DND-41 (cell line): ENCODE measurements around the gene TULP4.

Source experiments
- ATAC-seq: fragments of 200-7000 bp; cut with Tn5 transposase; 3 replicates; pipeline ENCODE4 v1.9.1; 2021; ENCODE audit warnings: low read depth; ENCODE audit not compliant: insufficient read depth
- DNase-seq: peaks from one replicate; pipeline ENCODE4 v3.0.0-alpha.2; 2020
- H2AFZ ChIP-seq: 2 replicates; pipeline ENCODE4 v1.6.0; 2012; ENCODE audit warnings: low read depth, low read length
- H3K27ac ChIP-seq: 2 replicates; pipeline ENCODE4 v1.5.1; 2012; ENCODE audit warnings: low read length, inconsistent platforms
- H3K27me3 ChIP-seq: fragments of 200-600 bp; sonication (generic); 2 replicates; pipeline ENCODE4 v1.6.0; 2012; ENCODE audit warnings: low read length, mild to moderate bottlenecking, inconsistent platforms; ENCODE audit not compliant: insufficient read depth, poor library complexity
- H3K36me3 ChIP-seq: 2 replicates; pipeline ENCODE4 v1.5.1; 2012; ENCODE audit warnings: low read length, inconsistent platforms; ENCODE audit not compliant: insufficient read depth
- H3K4me1 ChIP-seq: 2 replicates; pipeline ENCODE4 v1.5.1; 2012; ENCODE audit warnings: mild to moderate bottlenecking, low read length; ENCODE audit not compliant: insufficient read depth
- H3K4me2 ChIP-seq: 2 replicates; pipeline ENCODE4 v1.6.0; 2012; ENCODE audit warnings: mild to moderate bottlenecking, moderate library complexity, low read length, inconsistent platforms; ENCODE audit not compliant: insufficient read depth
- H3K4me3 ChIP-seq, 2 experiments: fragments of 200-600 bp in 1 of 2; shearing (Covaris generic) in 1 of 2; 2 replicates each; pipeline ENCODE4 v1.5.1; 2012 to 2016; ENCODE audit warnings: inconsistent platforms in 2 of 2, low read length in 2 of 2, mild to moderate bottlenecking in 2 of 2, low read depth in 1 of 2, moderate library complexity in 1 of 2
- H3K79me2 ChIP-seq: 2 replicates; pipeline ENCODE4 v1.6.0; 2012; ENCODE audit warnings: low read length, inconsistent platforms; ENCODE audit not compliant: insufficient read depth
- H3K9ac ChIP-seq: 2 replicates; pipeline ENCODE4 v1.6.0; 2012; ENCODE audit warnings: low read depth, mild to moderate bottlenecking, inconsistent platforms, low read length, moderate library complexity
- H3K9me3 ChIP-seq: 2 replicates; pipeline ENCODE4 v1.5.1; 2012; ENCODE audit warnings: low read length, moderate library complexity, mild to moderate bottlenecking, inconsistent platforms; ENCODE audit not compliant: insufficient read depth, severe bottlenecking
- H4K20me1 ChIP-seq: 2 replicates; pipeline ENCODE4 v1.6.0; 2012; ENCODE audit warnings: low read length; ENCODE audit not compliant: insufficient read depth
- EZH2 ChIP-seq: IDR thresholded peaks from 3 replicates; pipeline ENCODE4 v1.6.1; 2012; ENCODE audit warnings: borderline replicate concordance, low read depth, mild to moderate bottlenecking, moderate library complexity, low read length, inconsistent platforms; ENCODE audit not compliant: severe bottlenecking
- TF ChIP-seq, protein P1 (sequence below): IDR thresholded peaks from 2 replicates; pipeline ENCODE4 v1.5.1; 2012; ENCODE audit warnings: borderline replicate concordance, low read length, moderate library complexity, mild to moderate bottlenecking; ENCODE audit not compliant: poor library complexity, severe bottlenecking; ENCODE audit errors: extremely low read depth

The TULP4 gene

DNA sequence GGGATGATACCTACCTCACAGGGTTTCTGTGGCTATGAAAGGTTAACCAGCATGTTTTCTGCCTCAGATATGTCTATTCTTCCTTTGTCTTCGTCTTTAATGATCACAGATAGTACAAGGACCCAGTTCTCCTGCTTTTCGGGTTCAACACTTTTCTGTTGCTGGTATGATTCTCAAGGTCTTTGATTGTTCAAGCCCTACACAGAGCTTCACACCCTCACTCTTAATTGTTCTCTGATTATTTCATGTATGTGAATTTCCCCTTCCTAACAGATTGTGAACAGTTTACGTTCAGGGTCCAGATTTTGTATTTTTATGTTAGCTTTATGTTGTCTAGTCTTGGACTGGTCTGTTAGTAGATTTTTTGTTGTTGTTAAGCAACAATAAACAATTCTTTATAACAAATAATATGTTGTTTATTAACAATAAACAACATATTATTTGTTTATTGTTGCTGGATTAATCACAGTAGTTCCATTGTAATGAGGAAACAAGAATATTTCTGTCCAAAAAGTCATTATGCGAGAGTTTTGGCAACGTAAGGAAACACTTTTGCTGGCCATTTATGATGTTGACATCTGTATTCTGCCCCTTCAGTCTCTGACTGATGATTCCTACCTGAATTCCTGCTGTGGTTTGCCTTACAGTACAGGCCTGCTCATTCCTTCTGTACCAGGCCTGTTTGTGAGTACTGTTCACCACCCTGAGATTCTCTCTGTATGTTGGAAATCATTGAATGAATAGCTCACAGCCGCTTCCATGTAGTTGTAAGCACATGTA lies 27.2 kb upstream of the TULP4 start:
- no peaks in the 10 kb centered on the region for H3K27me3 ChIP-seq
- no peak overlapping the region for H2AFZ ChIP-seq
- H3K4me2 ChIP-seq = no peak overlapping the region
- no peak overlapping the region for H3K27ac ChIP-seq
- TF ChIP-seq, protein P1, sequence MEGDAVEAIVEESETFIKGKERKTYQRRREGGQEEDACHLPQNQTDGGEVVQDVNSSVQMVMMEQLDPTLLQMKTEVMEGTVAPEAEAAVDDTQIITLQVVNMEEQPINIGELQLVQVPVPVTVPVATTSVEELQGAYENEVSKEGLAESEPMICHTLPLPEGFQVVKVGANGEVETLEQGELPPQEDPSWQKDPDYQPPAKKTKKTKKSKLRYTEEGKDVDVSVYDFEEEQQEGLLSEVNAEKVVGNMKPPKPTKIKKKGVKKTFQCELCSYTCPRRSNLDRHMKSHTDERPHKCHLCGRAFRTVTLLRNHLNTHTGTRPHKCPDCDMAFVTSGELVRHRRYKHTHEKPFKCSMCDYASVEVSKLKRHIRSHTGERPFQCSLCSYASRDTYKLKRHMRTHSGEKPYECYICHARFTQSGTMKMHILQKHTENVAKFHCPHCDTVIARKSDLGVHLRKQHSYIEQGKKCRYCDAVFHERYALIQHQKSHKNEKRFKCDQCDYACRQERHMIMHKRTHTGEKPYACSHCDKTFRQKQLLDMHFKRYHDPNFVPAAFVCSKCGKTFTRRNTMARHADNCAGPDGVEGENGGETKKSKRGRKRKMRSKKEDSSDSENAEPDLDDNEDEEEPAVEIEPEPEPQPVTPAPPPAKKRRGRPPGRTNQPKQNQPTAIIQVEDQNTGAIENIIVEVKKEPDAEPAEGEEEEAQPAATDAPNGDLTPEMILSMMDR = no peak
- TF ChIP-seq EZH2 = no peak
- DNase-seq (no peak), ATAC-seq (no peak)
- no peaks in the 10 kb centered on the region; the same call in 1 of the 2 replicates for H4K20me1 ChIP-seq
- H3K79me2 ChIP-seq = peaks cover 17% of the 10 kb centered on the region
- no peak overlapping the region for H3K4me3 ChIP-seq
- no peaks in the 10 kb centered on the region for H3K9me3 ChIP-seq
- no peak overlapping the region for H3K9ac ChIP-seq
- H3K4me1 ChIP-seq = peaks cover 7% of the 10 kb centered on the region
- 0 out of 2 replicates have a peak, but pooled peaks cover 3% of the 10 kb centered on the region for H3K36me3 ChIP-seq

DNA sequence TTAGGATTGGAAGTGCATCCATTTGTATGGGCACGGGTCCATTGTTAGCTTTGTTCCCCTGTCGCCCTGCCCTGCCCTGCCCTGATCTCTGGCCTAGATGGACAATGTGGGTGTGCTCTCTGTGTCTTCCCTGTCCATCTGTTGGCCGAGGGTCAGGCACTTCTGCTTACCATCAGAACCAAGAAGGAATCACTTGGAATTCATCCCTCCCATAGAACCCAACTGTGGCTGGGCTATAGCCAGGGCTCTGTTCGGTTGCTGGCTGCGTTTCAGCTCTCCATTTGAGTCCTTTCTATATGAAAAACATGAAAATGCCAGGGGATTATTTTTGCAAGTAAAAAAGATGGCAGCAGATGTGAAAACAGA lies 26.6 kb upstream of the TULP4 start:
- H3K9ac ChIP-seq = no peak overlapping the region
- no peak for ATAC-seq
- H3K27me3 ChIP-seq = no peaks in the 10 kb centered on the region
- H3K79me2 ChIP-seq = peaks cover 16% of the 10 kb centered on the region
- H4K20me1 ChIP-seq = no peaks in the 10 kb centered on the region; the same call in 1 of the 2 replicates
- no peak for DNase-seq
- no peak overlapping the region for H2AFZ ChIP-seq
- TF ChIP-seq, protein P1 = no peak
- TF ChIP-seq EZH2 = no peak
- H3K9me3 ChIP-seq = no peaks in the 10 kb centered on the region
- 0 out of 2 replicates have a peak, but pooled peaks cover 3% of the 10 kb centered on the region for H3K36me3 ChIP-seq
- no peak overlapping the region for H3K27ac ChIP-seq
- peaks cover 12% of the 10 kb centered on the region for H3K4me1 ChIP-seq
- H3K4me3 ChIP-seq = no peak overlapping the region
- no peak overlapping the region for H3K4me2 ChIP-seq

DNA sequence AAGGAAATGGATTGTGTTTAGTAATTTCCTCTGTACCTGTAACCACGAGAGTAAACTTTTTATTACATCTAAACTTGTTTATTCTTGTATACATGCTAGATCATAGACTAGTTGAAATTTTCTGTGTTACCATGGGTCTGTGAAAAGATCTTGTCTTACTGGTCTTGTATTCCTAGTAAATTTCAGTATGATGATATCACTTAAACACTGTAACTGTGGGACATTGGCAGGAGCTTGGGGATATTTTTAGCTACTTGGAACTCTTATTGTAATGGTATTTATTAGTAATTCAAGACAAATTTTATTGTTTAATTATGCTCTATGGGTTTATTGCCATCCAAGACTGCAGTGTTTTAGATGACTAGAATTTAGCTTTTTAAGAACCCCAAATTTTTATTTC lies 25.9 kb upstream of the TULP4 start:
- Histone ChIP-seq H3K27ac (no peak overlapping the region), H3K4me3 (no peak overlapping the region), H4K20me1 (no peaks in the 10 kb centered on the region; the same call in 1 of the 2 replicates), H3K4me1 (peaks cover 12% of the 10 kb centered on the region), H3K4me2 (no peak overlapping the region), H2AFZ (no peak overlapping the region), H3K36me3 (0 out of 2 replicates have a peak, but pooled peaks cover 3% of the 10 kb centered on the region), H3K27me3 (no peaks in the 10 kb centered on the region), H3K9me3 (no peaks in the 10 kb centered on the region), H3K9ac (no peak overlapping the region), H3K79me2 (peaks cover 16% of the 10 kb centered on the region; the same call in 1 of the 2 replicates)
- TF ChIP-seq EZH2 = no peak
- TF ChIP-seq, protein P1 = no peak
- no peak for ATAC-seq
- no peak for DNase-seq

DNA sequence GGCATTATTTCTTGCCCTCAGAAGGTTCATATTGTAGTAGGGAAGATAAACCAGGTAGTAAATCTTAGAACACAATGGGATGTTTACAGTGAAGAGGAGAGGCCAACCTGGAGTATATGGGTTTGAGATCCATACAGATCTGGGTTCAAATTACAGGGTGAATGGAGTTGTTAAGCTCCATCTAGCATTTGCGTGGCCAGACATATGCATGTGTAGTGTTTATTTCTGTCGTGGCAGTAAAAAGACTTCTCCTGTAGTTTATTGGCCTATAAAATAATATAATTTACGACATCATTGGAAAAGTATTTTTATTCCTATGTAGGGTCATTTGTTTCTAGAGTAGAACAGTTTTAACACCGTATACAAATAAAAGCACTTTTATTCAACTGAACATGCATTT lies 25.2 kb upstream of the TULP4 start:
- Histone ChIP-seq H3K9me3 (no peaks in the 10 kb centered on the region), H3K4me2 (no peak overlapping the region), H3K9ac (no peak overlapping the region), H4K20me1 (no peaks in the 10 kb centered on the region; the same call in 1 of the 2 replicates), H3K36me3 (0 out of 2 replicates have a peak, but pooled peaks cover 3% of the 10 kb centered on the region), H3K27me3 (no peaks in the 10 kb centered on the region), H3K4me3 (no peak overlapping the region), H3K27ac (no peak overlapping the region), H3K4me1 (peaks cover 12% of the 10 kb centered on the region), H3K79me2 (peaks cover 16% of the 10 kb centered on the region; the same call in 1 of the 2 replicates), H2AFZ (no peak overlapping the region)
- TF ChIP-seq, protein P1 = no peak
- no peak for TF ChIP-seq EZH2
- ATAC-seq (no peak), DNase-seq (no peak)
